Adipocyte (in vitro differentiated cells): Measurements from ENCODE around the gene GALC.
A peak's percentile ranks its signal among the peaks of the same experiment; 100 is the strongest.

Source experiments
- DNase-seq: peaks from one replicate; pipeline ENCODE4 v3.0.0-alpha.2; 2015; ENCODE audit warnings: low read depth
- H3K27me3 ChIP-seq: replicated peaks from 2 replicates; pipeline ENCODE4 v1.7.0; 2013; ENCODE audit warnings: mild to moderate bottlenecking, low read length, moderate library complexity; ENCODE audit not compliant: control insufficient read depth, insufficient read depth
- H3K36me3 ChIP-seq: 2 replicates; pipeline ENCODE4 v1.7.0; 2013; ENCODE audit warnings: low read length, mild to moderate bottlenecking, moderate library complexity; ENCODE audit not compliant: control insufficient read depth, insufficient read depth, severe bottlenecking
- H3K4me1 ChIP-seq: 2 replicates; pipeline ENCODE4 v1.7.0; 2013; ENCODE audit warnings: mild to moderate bottlenecking, low read length, moderate library complexity; ENCODE audit not compliant: control insufficient read depth, insufficient read depth
- H3K4me3 ChIP-seq: 2 replicates; pipeline ENCODE4 v1.7.0; 2013; ENCODE audit warnings: mild to moderate bottlenecking, low read length, moderate library complexity
- H3K9ac ChIP-seq: 2 replicates; pipeline ENCODE4 v1.7.0; 2013; ENCODE audit warnings: mild to moderate bottlenecking, low read length, moderate library complexity
- H3K9me3 ChIP-seq: 2 replicates; pipeline ENCODE4 v1.7.0; 2013; ENCODE audit warnings: mild to moderate bottlenecking, low read length, moderate library complexity; ENCODE audit not compliant: control insufficient read depth

The GALC gene

GRCh38 chr14:88005978-88006851 is 13.2 kb upstream of the GALC start:
- no peak for DNase-seq
- H3K9ac ChIP-seq, result no peak overlapping the region
- H3K27me3 ChIP-seq, result no peaks in the 10 kb centered on the region
- no peaks in the 10 kb centered on the region for H3K36me3 ChIP-seq
- H3K4me1 ChIP-seq, result no peaks in the 10 kb centered on the region
- H3K9me3 ChIP-seq, result no peaks in the 10 kb centered on the region
- no peak overlapping the region for H3K4me3 ChIP-seq

- H3K36me3 ChIP-seq, result no peaks in the 10 kb centered on the region
- no peak for DNase-seq
- H3K27me3 ChIP-seq, result no peaks in the 10 kb centered on the region
These were observed 12.1 kb upstream of the GALC start, which contains the start of gene GPR65 for GRCh38 chr14:88005050-88005481. Gene GPR65, plus strand, starts transcription at chr14:88005135. Its CDS starts 5,713 bp downstream, at chr14:88010848.

GRCh38 chr14:88004506-88005036 is 11.6 kb upstream of the GALC start:
- no peaks in the 10 kb centered on the region for H3K36me3 ChIP-seq
- no peaks in the 10 kb centered on the region for H3K27me3 ChIP-seq
- H3K9ac ChIP-seq, result no peak overlapping the region
- H3K4me3 ChIP-seq, result no peak overlapping the region
- H3K9me3 ChIP-seq, result no peaks in the 10 kb centered on the region
- no peak for DNase-seq
- H3K4me1 ChIP-seq, result no peaks in the 10 kb centered on the region

More at GRCh38 chr14:88005050-88005481, 12.1 kb upstream of the GALC start, which contains the start of gene GPR65:
- no peaks in the 10 kb centered on the region for H3K9me3 ChIP-seq
- no peak within 1 kb of the TSS for H3K4me3 ChIP-seq
- H3K9ac ChIP-seq, result no peak within 1 kb of the TSS
- no peaks in the 10 kb centered on the region for H3K4me1 ChIP-seq

GRCh38 chr14:88003425-88003824 is 10.4 kb upstream of the GALC start:
- Histone ChIP-seq H3K4me3 (no peak overlapping the region), H3K36me3 (no peaks in the 10 kb centered on the region), H3K9me3 (no peaks in the 10 kb centered on the region), H3K4me1 (no peaks in the 10 kb centered on the region), H3K9ac (no peak overlapping the region), H3K27me3 (no peaks in the 10 kb centered on the region)
- DNase-seq, result no peak

- H3K4me3 ChIP-seq, result no peak overlapping the region
- no peak overlapping the region for H3K9ac ChIP-seq
- no peaks in the 10 kb centered on the region for H3K27me3 ChIP-seq
- H3K9me3 ChIP-seq, result no peaks in the 10 kb centered on the region
- H3K36me3 ChIP-seq, result no peaks in the 10 kb centered on the region
- no peaks in the 10 kb centered on the region for H3K4me1 ChIP-seq
- no peak for DNase-seq
These were observed 9.6 kb upstream of the GALC start for GRCh38 chr14:88002421-88003075.

- no peaks in the 10 kb centered on the region for H3K36me3 ChIP-seq
- no peaks in the 10 kb centered on the region for H3K27me3 ChIP-seq
- DNase-seq, result no peak
- peaks cover 3% of the 10 kb centered on the region for H3K4me1 ChIP-seq
- H3K9ac ChIP-seq, result no peak overlapping the region
- H3K4me3 ChIP-seq, result no peak overlapping the region
- H3K9me3 ChIP-seq, result no peaks in the 10 kb centered on the region
These were observed 6.3 kb upstream of the GALC start for GRCh38 chr14:87999277-87999676.

- Histone ChIP-seq H3K9me3 (no peaks in the 10 kb centered on the region), H3K36me3 (no peaks in the 10 kb centered on the region), H3K27me3 (no peaks in the 10 kb centered on the region), H3K4me1 (peaks cover 6% of the 10 kb centered on the region), H3K9ac (no peak overlapping the region), H3K4me3 (no peak overlapping the region)
- no peak for DNase-seq
These were observed 5.5 kb upstream of the GALC start for GRCh38 chr14:87998482-87998881.

GRCh38 chr14:87996291-87996592 is 3.3 kb upstream of the GALC start:
- peak; percentile 22 for DNase-seq
- H3K4me1 ChIP-seq, result peaks cover 9% of the 10 kb centered on the region
- no peak overlapping the region for H3K4me3 ChIP-seq

GRCh38 chr14:87995500-87996290 is 2.7 kb upstream of the GALC start:
- Histone ChIP-seq H3K27me3 (no peaks in the 10 kb centered on the region), H3K9me3 (no peaks in the 10 kb centered on the region), H3K9ac (no peak overlapping the region), H3K36me3 (no peaks in the 10 kb centered on the region), H3K4me3 (no peak overlapping the region), H3K4me1 (peaks cover 12% of the 10 kb centered on the region)
- DNase-seq, result no peak

More at GRCh38 chr14:87996291-87996592, 3.3 kb upstream of the GALC start:
- H3K27me3 ChIP-seq, result no peaks in the 10 kb centered on the region
- no peaks in the 10 kb centered on the region for H3K36me3 ChIP-seq
- H3K9me3 ChIP-seq, result no peaks in the 10 kb centered on the region
- no peak overlapping the region for H3K9ac ChIP-seq

- Histone ChIP-seq H3K9me3 (no peaks in the 10 kb centered on the region), H3K9ac (no peak overlapping the region), H3K4me1 (peaks cover 19% of the 10 kb centered on the region), H3K27me3 (no peaks in the 10 kb centered on the region), H3K36me3 (no peaks in the 10 kb centered on the region), H3K4me3 (no peak overlapping the region)
- DNase-seq, result no peak
These were observed 2.0 kb upstream of the GALC start for GRCh38 chr14:87994974-87995373.

GRCh38 chr14:87992346-87992717 is 650 bp downstream of the GALC start:
- no peaks in the 10 kb centered on the region for H3K9me3 ChIP-seq
- H3K36me3 ChIP-seq, result no peaks in the 10 kb centered on the region
- no peak for DNase-seq
- H3K27me3 ChIP-seq, result no peaks in the 10 kb centered on the region
- H3K4me3 ChIP-seq, result peak overlapping the region; percentile 86
- H3K9ac ChIP-seq, result peak overlapping the region; percentile 84
- peaks cover 20% of the 10 kb centered on the region for H3K4me1 ChIP-seq
